H4 (cell line): Measurements from ENCODE around the gene NUP205. TPM values are rescaled to one million over a fixed set of nuclear protein-coding genes. Genes with fewer than 3 reads are reported as not detected.

ENCODE experiments used
- DNase-seq: peaks from one replicate; pipeline ENCODE4 v3.0.0-alpha.2; 2015; ENCODE audit warnings: low spot score
- total RNA-seq: library from RNA; depleted of rRNA; stranded (reverse); fragments of >200 nt; shearing (Covaris generic); gene quantifications from 2 replicates; pipeline ENCODE4 v1.2.3, GENCODE V29; 2014; rRNA removed

Gene NUP205
- 97.7 and 113 TPM in 2 replicates for total RNA-seq

GRCh38 chr7:135557455-135558336, at the start of gene NUP205:
Gene NUP205, plus strand, starts transcription at chr7:135557917. Its CDS starts 28 bp downstream, at chr7:135557945.
- peak; percentile 84 for DNase-seq

GRCh38 chr7:135508883-135509588, 48.7 kb upstream of the NUP205 start:
- DNase-seq, result peak; percentile 26

GRCh38 chr7:135509589-135509838, 48.2 kb upstream of the NUP205 start:
- no peak for DNase-seq

GRCh38 chr7:135509839-135510591, 47.7 kb upstream of the NUP205 start, which contains the start of gene CNOT4:
Gene CNOT4, minus strand, starts transcription at chr7:135510102. Its CDS starts 71,771 bp downstream, at chr7:135438331.
- DNase-seq, result peak; percentile 97

GRCh38 chr7:135510592-135511183, 47.0 kb upstream of the NUP205 start:
- DNase-seq, result no peak

- peak; percentile 81 for DNase-seq
Measured at GRCh38 chr7:135512135-135512887, 45.4 kb upstream of the NUP205 start.

GRCh38 chr7:135514856-135515255, 42.9 kb upstream of the NUP205 start:
- DNase-seq, result no peak

- DNase-seq, result no peak
Measured at GRCh38 chr7:135517060-135517459, 40.7 kb upstream of the NUP205 start.

- DNase-seq, result no peak
Measured at GRCh38 chr7:135518748-135519147, 39.0 kb upstream of the NUP205 start.

- DNase-seq, result no peak
Measured at GRCh38 chr7:135519233-135519688, 38.5 kb upstream of the NUP205 start.

GRCh38 chr7:135519871-135520270, 37.8 kb upstream of the NUP205 start:
- no peak for DNase-seq

GRCh38 chr7:135522509-135522908, 35.2 kb upstream of the NUP205 start:
- no peak for DNase-seq

- DNase-seq, result no peak
Measured at GRCh38 chr7:135523146-135523545, 34.6 kb upstream of the NUP205 start.

GRCh38 chr7:135525426-135525825, 32.3 kb upstream of the NUP205 start:
- no peak for DNase-seq

- DNase-seq, result no peak
Measured at GRCh38 chr7:135527025-135527424, 30.7 kb upstream of the NUP205 start.

- peak; percentile 36 for DNase-seq
Measured at GRCh38 chr7:135536150-135536549, 21.6 kb upstream of the NUP205 start.

GRCh38 chr7:135537453-135537852, 20.3 kb upstream of the NUP205 start:
- no peak for DNase-seq

GRCh38 chr7:135537905-135538304, 19.8 kb upstream of the NUP205 start:
- no peak for DNase-seq

- DNase-seq, result no peak
Measured at GRCh38 chr7:135538376-135538775, 19.3 kb upstream of the NUP205 start.

- DNase-seq, result no peak
Measured at GRCh38 chr7:135539629-135540028, 18.1 kb upstream of the NUP205 start.

- DNase-seq, result no peak
Measured at GRCh38 chr7:135541029-135541428, 16.7 kb upstream of the NUP205 start.
